Activated CD4-positive, alpha-beta memory T cell treated with anti-CD3 and anti-CD28 coated beads, Interleukin-2, amount 10 ng/mL, durations not matched to agents 7 days and 5 days (primary cell): Measurements from ENCODE around the gene MYL12B. TPM values are rescaled to one million over a fixed set of nuclear protein-coding genes. Genes with fewer than 3 reads are reported as not detected.
"Not testable (repeated sequence)": the region's sequence is repeated elsewhere in the genome, so short reads cannot be mapped to it uniquely, and the experiment has no call there.

ENCODE experiments used
- CTCF ChIA-PET: fragments of 350-600 bp; sonication (Branson Sonifier 250); formaldehyde crosslinking; loops from one replicate; lab custom pipeline; 2021; ENCODE audit warnings: antibody characterized with exemption, inconsistent platforms; lab: Charles Lee
- POLR2A ChIA-PET: fragments of 350-600 bp; sonication (Branson Sonifier 250); formaldehyde crosslinking; loops from one replicate; lab custom pipeline; 2021; ENCODE audit warnings: antibody characterized with exemption; lab: Charles Lee
- DNase-seq: peaks from one replicate; pipeline ENCODE4 v3.0.0-alpha.2; 2020
- H3K27ac Mint-ChIP-seq: one replicate; pipeline ENCODE4 v1.8.0; 2021; ENCODE audit warnings: mild to moderate bottlenecking, mixed read lengths
- H3K27me3 Mint-ChIP-seq: one replicate; pipeline ENCODE4 v1.8.0; 2021; ENCODE audit warnings: mixed read lengths
- H3K36me3 Mint-ChIP-seq: one replicate; pipeline ENCODE4 v1.8.0; 2021; ENCODE audit warnings: low read depth, mixed read lengths
- H3K4me1 Mint-ChIP-seq: one replicate; pipeline ENCODE4 v1.8.0; 2021; ENCODE audit warnings: mixed read lengths
- H3K4me3 Mint-ChIP-seq: one replicate; pipeline ENCODE4 v1.8.0; 2021; ENCODE audit warnings: mild to moderate bottlenecking, mixed read lengths
- H3K9me3 Mint-ChIP-seq: one replicate; pipeline ENCODE4 v1.8.0; 2021; ENCODE audit warnings: mixed read lengths
- total RNA-seq, 2 experiments: library from RNA; stranded (reverse); gene quantifications; one replicate each; pipeline ENCODE4 v1.2.3, GENCODE V29; 2021

The MYL12B gene
- total RNA-seq, 2 experiments from 2014 or later = 371 to 378 TPM

DNA sequence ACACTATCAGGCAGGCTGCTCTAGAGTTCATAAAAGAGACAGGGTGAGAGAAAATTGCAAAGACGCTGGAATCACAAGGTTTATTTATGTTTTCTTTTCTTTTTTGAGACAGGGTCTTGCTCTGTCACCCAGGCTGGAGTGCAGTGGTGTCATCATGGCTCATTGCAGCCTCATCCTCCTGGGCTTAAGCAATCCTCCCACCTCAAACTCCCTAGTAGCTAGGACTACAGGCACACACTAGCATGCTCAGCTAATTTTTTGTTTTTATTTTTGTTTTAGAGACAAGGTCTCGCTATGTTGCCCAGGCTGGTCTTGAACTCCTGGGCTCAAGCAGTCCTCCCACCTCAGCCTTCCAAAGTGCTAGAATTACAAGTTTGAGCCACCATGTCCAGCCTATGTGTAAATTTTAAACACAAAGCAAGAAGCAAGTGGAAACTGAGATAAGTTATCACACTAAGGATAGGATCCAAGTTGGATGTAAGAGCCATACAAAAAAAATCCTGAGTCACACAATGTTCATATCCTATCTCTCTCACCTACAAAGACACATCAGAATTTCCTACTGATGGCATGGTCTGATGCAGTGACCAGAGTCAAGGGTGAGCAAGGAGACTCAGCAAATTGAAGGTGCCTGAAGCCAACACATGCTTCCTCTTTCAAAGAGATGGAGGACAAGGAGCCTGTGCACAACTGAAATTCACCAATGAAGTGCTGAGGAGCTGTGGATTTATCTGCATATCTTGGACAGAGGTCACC is 31.4 kb downstream of the MYL12B start:
- Mint-ChIP-seq H3K4me1 (peaks cover 9% of the 10 kb centered on the region), H3K27me3 (peaks cover 7% of the 10 kb centered on the region), H3K27ac (no peak overlapping the region), H3K9me3 (peaks cover 3% of the 10 kb centered on the region), H3K4me3 (no peak overlapping the region), H3K36me3 (peaks cover 4% of the 10 kb centered on the region)
- DNase-seq = no peak
- POLR2A ChIA-PET = interaction anchor here (0.8 kb wide), 1 partner anchor 161 kb away, joined by 3 read pairs; no protein-coding TSS in a partner anchor
- CTCF ChIA-PET = no interaction called here

DNA sequence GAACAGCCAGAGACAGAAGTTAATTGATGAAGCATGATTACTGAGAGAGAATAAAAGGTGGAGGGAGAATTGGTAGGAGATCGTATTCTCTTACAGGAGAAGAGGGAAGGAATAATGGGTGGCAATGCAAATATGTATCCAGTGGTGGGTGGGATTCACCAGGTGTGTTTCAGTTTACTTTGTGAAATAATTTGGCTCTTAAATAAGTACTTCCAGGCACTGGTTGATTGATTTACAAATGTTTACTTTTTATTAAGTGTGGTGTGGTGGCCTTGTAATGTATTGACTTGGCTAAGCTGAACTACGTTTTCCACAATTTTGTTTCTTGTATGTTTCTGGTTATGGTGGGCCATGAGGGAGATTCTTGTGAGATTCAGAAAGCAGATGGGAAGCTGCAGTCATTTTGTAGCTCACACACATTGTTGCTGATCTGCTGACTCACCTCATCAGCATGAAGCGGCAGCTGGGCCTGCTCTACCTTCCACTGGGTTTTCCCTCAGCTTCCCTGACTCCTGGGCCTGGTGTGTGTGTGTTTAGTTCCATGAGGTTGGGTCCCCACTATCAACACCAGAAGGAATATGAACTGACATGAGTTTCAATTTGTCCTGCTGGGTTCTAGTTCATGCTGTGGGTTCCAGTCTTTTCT is 32.6 kb downstream of the MYL12B start:
- peaks cover 4% of the 10 kb centered on the region for H3K36me3 Mint-ChIP-seq
- POLR2A ChIA-PET = interaction anchor here (0.8 kb wide), 1 partner anchor 160 kb away, joined by 3 read pairs; no protein-coding TSS in a partner anchor
- peaks cover 3% of the 10 kb centered on the region for H3K9me3 Mint-ChIP-seq
- no peak overlapping the region for H3K4me3 Mint-ChIP-seq
- peaks cover 9% of the 10 kb centered on the region for H3K4me1 Mint-ChIP-seq
- CTCF ChIA-PET = interaction anchor here (0.8 to 4.1 kb wide), 2 partner anchors 160 to 374 kb away, joined by 3 to 33 read pairs; no protein-coding TSS in a partner anchor
- no peak overlapping the region for H3K27ac Mint-ChIP-seq
- peaks cover 14% of the 10 kb centered on the region for H3K27me3 Mint-ChIP-seq
- no peak for DNase-seq

GRCh38 chr18:3297025-3297984 is 35.4 kb downstream of the MYL12B start:
- Mint-ChIP-seq H3K27ac (peak overlapping the region; percentile 72), H3K4me3 (peak overlapping the region; percentile 88), H3K27me3 (peaks cover 30% of the 10 kb centered on the region), H3K4me1 (peaks cover 9% of the 10 kb centered on the region), H3K9me3 (no peaks in the 10 kb centered on the region), H3K36me3 (no peaks in the 10 kb centered on the region)
- POLR2A ChIA-PET = interaction anchor here (0.5 to 2.1 kb wide), 28 partner anchors 8 to 368 kb away, joined by 3 to 19 read pairs (median 4); partner anchors contain the start of genes MYL12A and MYL12B
- CTCF ChIA-PET = interaction anchor here (0.6 to 4.3 kb wide), 41 partner anchors 8 to 698 kb away, joined by 3 to 35 read pairs (median 5); partner anchors contain the start of gene MYL12A
- DNase-seq = peak; percentile 95

GRCh38 chr18:3304832-3305231 is 42.9 kb downstream of the MYL12B start:
- CTCF ChIA-PET = no interaction called here
- no peak overlapping the region for H3K4me3 Mint-ChIP-seq
- no peaks in the 10 kb centered on the region for H3K9me3 Mint-ChIP-seq

DNA sequence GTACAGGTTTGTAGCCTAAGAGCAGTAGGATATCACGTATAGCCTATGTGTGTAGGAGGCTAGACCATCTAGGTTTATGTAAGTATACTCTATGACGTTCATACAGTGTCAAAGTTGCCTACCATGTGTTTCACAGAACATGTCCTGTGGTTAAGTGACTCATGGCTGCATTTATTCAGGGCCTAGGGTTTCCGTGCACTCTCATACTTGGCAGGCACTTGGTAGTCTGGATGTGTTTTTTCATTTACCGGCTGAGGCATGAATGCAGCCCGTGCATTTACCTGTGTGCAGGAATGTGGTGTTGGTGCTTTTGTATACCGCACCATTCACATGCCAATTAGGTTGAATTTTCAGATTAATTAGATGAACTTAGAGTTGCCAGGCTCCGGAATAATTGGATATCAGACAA is 43.4 kb downstream of the MYL12B start:
- ChIA-PET CTCF (interaction anchor here (1.7 to 3.8 kb wide), 2 partner anchors 8 to 17 kb away, joined by 4 to 27 read pairs; no protein-coding TSS in a partner anchor), POLR2A (interaction anchor here (0.9 to 1.0 kb wide), 2 partner anchors 149 to 289 kb away, joined by 3 read pairs; no protein-coding TSS in a partner anchor)
- H3K27ac Mint-ChIP-seq = peak overlapping the region; percentile 80
- peak; percentile 69 for DNase-seq
- H3K36me3 Mint-ChIP-seq = no peaks in the 10 kb centered on the region
- H3K4me1 Mint-ChIP-seq = peaks cover 24% of the 10 kb centered on the region
- peaks cover 21% of the 10 kb centered on the region for H3K27me3 Mint-ChIP-seq
- H3K9me3 Mint-ChIP-seq = no peaks in the 10 kb centered on the region
- H3K4me3 Mint-ChIP-seq = peak overlapping the region; percentile 9

More at GRCh38 chr18:3304832-3305231, 42.9 kb downstream of the MYL12B start:
- Mint-ChIP-seq H3K4me1 (peaks cover 24% of the 10 kb centered on the region), H3K27ac (peak overlapping the region; percentile 80), H3K27me3 (peaks cover 25% of the 10 kb centered on the region), H3K36me3 (no peaks in the 10 kb centered on the region)
- POLR2A ChIA-PET = no interaction called here
- no peak for DNase-seq

GRCh38 chr18:3305933-3306332 is 44.0 kb downstream of the MYL12B start:
- Mint-ChIP-seq H3K36me3 (no peaks in the 10 kb centered on the region), H3K4me3 (peak overlapping the region; percentile 10), H3K9me3 (no peaks in the 10 kb centered on the region), H3K4me1 (peaks cover 24% of the 10 kb centered on the region), H3K27me3 (peaks cover 15% of the 10 kb centered on the region), H3K27ac (peak overlapping the region; percentile 80)
- DNase-seq = no peak
- CTCF ChIA-PET = interaction anchor here (1.7 to 3.8 kb wide), 2 partner anchors 9 to 17 kb away, joined by 4 to 27 read pairs; no protein-coding TSS in a partner anchor
- POLR2A ChIA-PET = interaction anchor here (0.9 to 1.0 kb wide), 2 partner anchors 148 to 288 kb away, joined by 3 read pairs; no protein-coding TSS in a partner anchor

DNA sequence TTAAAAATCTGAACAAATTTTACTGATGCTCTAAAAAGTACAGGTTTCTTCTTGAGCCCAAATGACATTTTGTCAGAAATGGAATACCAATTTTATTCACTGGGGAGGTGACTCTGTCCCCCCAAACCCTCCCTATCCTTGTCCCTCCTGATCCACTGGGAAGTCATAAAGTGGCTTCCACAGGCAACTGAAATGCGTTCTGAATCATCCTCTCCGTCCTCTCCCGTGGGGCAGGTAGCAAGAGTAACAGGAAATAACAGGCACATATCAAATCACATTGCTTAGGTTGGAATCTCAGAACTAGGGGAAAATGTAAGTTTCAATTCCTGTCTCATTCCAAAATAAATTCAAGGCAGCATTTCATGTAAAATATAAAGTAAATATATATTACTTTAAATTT is 44.5 kb downstream of the MYL12B start:
- Mint-ChIP-seq H3K9me3 (no peaks in the 10 kb centered on the region), H3K36me3 (no peaks in the 10 kb centered on the region), H3K4me3 (no peak overlapping the region), H3K27me3 (peaks cover 13% of the 10 kb centered on the region), H3K4me1 (peaks cover 24% of the 10 kb centered on the region), H3K27ac (peak overlapping the region; percentile 47)
- no peak for DNase-seq
- ChIA-PET POLR2A (interaction anchor here (1.0 kb wide), 1 partner anchor 148 kb away, joined by 3 read pairs; no protein-coding TSS in a partner anchor), CTCF (interaction anchor here (1.7 to 3.8 kb wide), 2 partner anchors 9 to 16 kb away, joined by 4 to 27 read pairs; no protein-coding TSS in a partner anchor)

DNA sequence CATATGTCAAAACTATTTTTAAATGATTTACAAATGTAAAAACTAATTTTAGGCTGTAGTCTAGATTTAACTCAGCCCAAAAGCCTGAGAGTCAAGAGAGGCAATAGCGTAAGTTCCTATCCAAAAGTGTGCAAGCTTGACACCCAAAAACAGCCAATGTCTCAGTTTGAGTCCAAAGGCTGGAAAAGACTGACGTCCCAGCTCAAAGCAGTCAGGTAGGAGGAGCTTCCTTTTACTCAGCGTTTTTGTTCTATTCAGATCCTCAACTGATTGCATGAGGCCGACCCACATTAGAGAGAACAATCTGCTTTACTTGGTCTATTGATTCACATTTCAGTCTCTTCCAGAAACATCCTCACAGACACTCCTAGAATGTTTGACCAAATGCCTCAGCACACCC is 51.8 kb downstream of the MYL12B start:
- ChIA-PET CTCF (interaction anchor here (1.6 kb wide), 1 partner anchor 15 kb away, joined by 6 read pairs; no protein-coding TSS in a partner anchor), POLR2A (no interaction called here)
- no peak for DNase-seq
- peaks cover 2% of the 10 kb centered on the region for H3K4me1 Mint-ChIP-seq
- H3K27me3 Mint-ChIP-seq = peaks cover 3% of the 10 kb centered on the region
- no peak overlapping the region for H3K4me3 Mint-ChIP-seq
- H3K9me3 Mint-ChIP-seq = peaks cover 4% of the 10 kb centered on the region
- no peak overlapping the region for H3K27ac Mint-ChIP-seq
- H3K36me3 Mint-ChIP-seq = no peaks in the 10 kb centered on the region

- H3K4me1 Mint-ChIP-seq = peaks cover 12% of the 10 kb centered on the region
- H3K36me3 Mint-ChIP-seq, H3K27me3 Mint-ChIP-seq, DNase-seq, H3K9me3 Mint-ChIP-seq, POLR2A ChIA-PET, H3K4me3 Mint-ChIP-seq, H3K27ac Mint-ChIP-seq: not testable (repeated sequence)
- CTCF ChIA-PET = interaction anchor here (1.0 kb wide), 2 partner anchors 18 to 352 kb away, joined by 3 to 4 read pairs; no protein-coding TSS in a partner anchor
Observed at GRCh38 chr18:3315344-3315743, 53.4 kb downstream of the MYL12B start.

GRCh38 chr18:3319399-3319798 is 57.5 kb downstream of the MYL12B start:
- Mint-ChIP-seq H3K36me3 (no peaks in the 10 kb centered on the region), H3K27ac (peak overlapping the region; percentile 42), H3K9me3 (peaks cover 4% of the 10 kb centered on the region), H3K27me3 (peaks cover 6% of the 10 kb centered on the region), H3K4me3 (no peak overlapping the region), H3K4me1 (peaks cover 25% of the 10 kb centered on the region)
- peak; percentile 35 for DNase-seq
- ChIA-PET CTCF (interaction anchor here (1.1 to 1.3 kb wide), 3 partner anchors 35 to 275 kb away, joined by 3 read pairs; no protein-coding TSS in a partner anchor), POLR2A (interaction anchor here (0.9 kb wide), 1 partner anchor 22 kb away, joined by 4 read pairs; no protein-coding TSS in a partner anchor)

- H3K4me1 Mint-ChIP-seq = peaks cover 25% of the 10 kb centered on the region
- ChIA-PET CTCF (interaction anchor here (1.1 to 1.3 kb wide), 3 partner anchors 36 to 274 kb away, joined by 3 read pairs; no protein-coding TSS in a partner anchor), POLR2A (interaction anchor here (0.9 kb wide), 1 partner anchor 22 kb away, joined by 4 read pairs; no protein-coding TSS in a partner anchor)
- H3K4me3 Mint-ChIP-seq = no peak overlapping the region
- no peak for DNase-seq
- H3K36me3 Mint-ChIP-seq = no peaks in the 10 kb centered on the region
- H3K9me3 Mint-ChIP-seq = peaks cover 4% of the 10 kb centered on the region
- peaks cover 9% of the 10 kb centered on the region for H3K27me3 Mint-ChIP-seq
- H3K27ac Mint-ChIP-seq = no peak overlapping the region
Observed at GRCh38 chr18:3319894-3320454, 58.0 kb downstream of the MYL12B start.
